SU-DHL-6 (cell line): Measurements from ENCODE around the gene CLTCL1.

Experiments
- EZH2phosphoT487 ChIP-seq: fragments of 200-600 bp; sonication (generic), shearing (Covaris generic); conservative IDR thresholded peaks from 2 replicates; pipeline ENCODE4 v1.6.1; 2018; ENCODE audit warnings: mild to moderate bottlenecking, antibody characterized with exemption, low read length, moderate library complexity, mixed read lengths
- TF ChIP-seq, protein P1 (sequence below): fragments of 200-600 bp; sonication (generic); IDR thresholded peaks from one replicate; pipeline ENCODE4 v1.5.1; 2017; ENCODE audit warnings: antibody characterized with exemption, mild to moderate bottlenecking, low read length, moderate library complexity; ENCODE audit not compliant: insufficient read depth, poor library complexity, severe bottlenecking

DNA sequence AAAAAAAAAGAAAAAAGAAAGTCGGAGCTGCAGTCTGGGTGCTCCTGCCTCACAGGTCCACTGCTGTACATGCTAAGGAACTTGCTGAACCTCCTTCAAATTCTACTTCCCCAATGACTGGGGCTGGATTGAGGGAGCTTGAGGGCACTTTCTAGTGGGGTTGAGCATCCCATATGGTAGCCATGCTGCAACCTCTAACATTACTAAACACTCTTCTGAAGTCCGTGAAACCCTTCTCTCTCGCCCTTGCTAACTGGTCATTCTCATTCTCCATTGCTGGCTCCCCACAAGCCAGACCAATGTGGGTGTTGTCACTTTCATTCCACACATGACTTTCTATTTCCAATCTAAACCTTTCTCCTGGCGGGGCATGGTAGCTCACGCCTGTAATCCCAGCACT, 148.3 kb downstream of the CLTCL1 start:
- TF ChIP-seq, protein P1, sequence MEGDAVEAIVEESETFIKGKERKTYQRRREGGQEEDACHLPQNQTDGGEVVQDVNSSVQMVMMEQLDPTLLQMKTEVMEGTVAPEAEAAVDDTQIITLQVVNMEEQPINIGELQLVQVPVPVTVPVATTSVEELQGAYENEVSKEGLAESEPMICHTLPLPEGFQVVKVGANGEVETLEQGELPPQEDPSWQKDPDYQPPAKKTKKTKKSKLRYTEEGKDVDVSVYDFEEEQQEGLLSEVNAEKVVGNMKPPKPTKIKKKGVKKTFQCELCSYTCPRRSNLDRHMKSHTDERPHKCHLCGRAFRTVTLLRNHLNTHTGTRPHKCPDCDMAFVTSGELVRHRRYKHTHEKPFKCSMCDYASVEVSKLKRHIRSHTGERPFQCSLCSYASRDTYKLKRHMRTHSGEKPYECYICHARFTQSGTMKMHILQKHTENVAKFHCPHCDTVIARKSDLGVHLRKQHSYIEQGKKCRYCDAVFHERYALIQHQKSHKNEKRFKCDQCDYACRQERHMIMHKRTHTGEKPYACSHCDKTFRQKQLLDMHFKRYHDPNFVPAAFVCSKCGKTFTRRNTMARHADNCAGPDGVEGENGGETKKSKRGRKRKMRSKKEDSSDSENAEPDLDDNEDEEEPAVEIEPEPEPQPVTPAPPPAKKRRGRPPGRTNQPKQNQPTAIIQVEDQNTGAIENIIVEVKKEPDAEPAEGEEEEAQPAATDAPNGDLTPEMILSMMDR, result no peak
- no peak for TF ChIP-seq EZH2phosphoT487
